ENCODE measurements around the gene RASL10B.

DNA sequence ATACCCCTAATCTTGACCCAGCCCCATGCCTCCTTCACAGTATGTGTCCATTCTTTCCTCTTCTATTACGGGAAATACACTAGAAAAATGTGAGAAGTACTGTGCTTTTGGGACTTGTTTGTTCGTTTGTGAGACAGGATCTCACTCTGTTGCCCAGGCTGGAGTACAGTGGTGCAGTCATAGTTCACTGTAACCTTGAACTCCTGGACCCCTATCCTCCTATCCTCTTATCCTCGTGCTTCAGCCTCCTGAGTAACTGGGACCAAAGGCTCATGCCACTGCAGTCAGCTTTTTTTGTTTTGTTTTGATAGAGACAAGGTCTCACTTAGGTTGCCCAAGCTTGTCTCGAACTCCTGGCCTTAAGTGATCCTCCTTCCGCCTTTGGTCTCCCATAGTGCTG, 29.9 kb upstream of the RASL10B start:
- TF ChIP-seq EP300 (IDR thresholded peaks at IDR 0.05) (no peak), POLR2A (IDR thresholded peaks at IDR 0.05) (no peak), POLR2AphosphoS5 (IDR thresholded peaks at IDR 0.05) (no peak)
- TF ChIP-seq, protein P1, sequence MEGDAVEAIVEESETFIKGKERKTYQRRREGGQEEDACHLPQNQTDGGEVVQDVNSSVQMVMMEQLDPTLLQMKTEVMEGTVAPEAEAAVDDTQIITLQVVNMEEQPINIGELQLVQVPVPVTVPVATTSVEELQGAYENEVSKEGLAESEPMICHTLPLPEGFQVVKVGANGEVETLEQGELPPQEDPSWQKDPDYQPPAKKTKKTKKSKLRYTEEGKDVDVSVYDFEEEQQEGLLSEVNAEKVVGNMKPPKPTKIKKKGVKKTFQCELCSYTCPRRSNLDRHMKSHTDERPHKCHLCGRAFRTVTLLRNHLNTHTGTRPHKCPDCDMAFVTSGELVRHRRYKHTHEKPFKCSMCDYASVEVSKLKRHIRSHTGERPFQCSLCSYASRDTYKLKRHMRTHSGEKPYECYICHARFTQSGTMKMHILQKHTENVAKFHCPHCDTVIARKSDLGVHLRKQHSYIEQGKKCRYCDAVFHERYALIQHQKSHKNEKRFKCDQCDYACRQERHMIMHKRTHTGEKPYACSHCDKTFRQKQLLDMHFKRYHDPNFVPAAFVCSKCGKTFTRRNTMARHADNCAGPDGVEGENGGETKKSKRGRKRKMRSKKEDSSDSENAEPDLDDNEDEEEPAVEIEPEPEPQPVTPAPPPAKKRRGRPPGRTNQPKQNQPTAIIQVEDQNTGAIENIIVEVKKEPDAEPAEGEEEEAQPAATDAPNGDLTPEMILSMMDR (IDR thresholded peaks at IDR 0.05): no peak

Measured in sigmoid colon (tissue), 4 donors.